ENCODE results near the gene ANKRD31. TPM values are rescaled to one million over a fixed set of nuclear protein-coding genes. Genes with fewer than 3 reads are reported as not detected.
"Not testable (repeated sequence)": the region's sequence is repeated elsewhere in the genome, so short reads cannot be mapped to it uniquely, and the experiment has no call there.

ANKRD31 gene
- 0.13 TPM for total RNA-seq
- long read RNA-seq, partial matches to known transcripts: 0 of 1 reads
- long read RNA-seq, other reads (novel, unspliced or antisense): 1 of 1 reads

- DNase-seq (ENCODE audit: low spot score): peak; percentile 95
These were observed at the start of gene ANKRD31 for GRCh38 chr5:75236322-75237316. Gene ANKRD31 (minus strand): TSS chr5:75236878. CDS start chr5:75236686, 192 bp downstream.

GRCh38 chr5:75286211-75286773, 49.6 kb upstream of the ANKRD31 start:
- DNase-seq (ENCODE audit: low spot score): no peak

- no peak for DNase-seq (ENCODE audit: low spot score)
These were observed 45.9 kb upstream of the ANKRD31 start for GRCh38 chr5:75282581-75282980.

GRCh38 chr5:75281716-75282465, 45.2 kb upstream of the ANKRD31 start:
- DNase-seq (ENCODE audit: low spot score): no peak

GRCh38 chr5:75279321-75279720, 42.6 kb upstream of the ANKRD31 start:
- no peak for DNase-seq (ENCODE audit: low spot score)

- DNase-seq (ENCODE audit: low spot score): no peak
These were observed 40.8 kb upstream of the ANKRD31 start for GRCh38 chr5:75277463-75277862.

GRCh38 chr5:75275756-75276155, 39.1 kb upstream of the ANKRD31 start:
- no peak for DNase-seq (ENCODE audit: low spot score)

- no peak for DNase-seq (ENCODE audit: low spot score)
These were observed 38.5 kb upstream of the ANKRD31 start for GRCh38 chr5:75275147-75275546.

- DNase-seq (ENCODE audit: low spot score): no peak
These were observed 37.8 kb upstream of the ANKRD31 start for GRCh38 chr5:75274486-75274885.

- not testable (repeated sequence) for DNase-seq (ENCODE audit: low spot score)
These were observed 33.9 kb upstream of the ANKRD31 start for GRCh38 chr5:75270605-75271004.

GRCh38 chr5:75265731-75266130, 29.1 kb upstream of the ANKRD31 start:
- no peak for DNase-seq (ENCODE audit: low spot score)

- DNase-seq (ENCODE audit: low spot score): no peak
These were observed 25.6 kb upstream of the ANKRD31 start for GRCh38 chr5:75262271-75262670.

- DNase-seq (ENCODE audit: low spot score): no peak
These were observed 24.0 kb upstream of the ANKRD31 start for GRCh38 chr5:75260708-75261107.

- not testable (repeated sequence) for DNase-seq (ENCODE audit: low spot score)
These were observed 13.8 kb upstream of the ANKRD31 start for GRCh38 chr5:75250452-75250851.

- DNase-seq (ENCODE audit: low spot score): no peak
These were observed 8.3 kb upstream of the ANKRD31 start for GRCh38 chr5:75245023-75245422.

- no peak for DNase-seq (ENCODE audit: low spot score)
These were observed 6.8 kb upstream of the ANKRD31 start for GRCh38 chr5:75243510-75243909.

- DNase-seq (ENCODE audit: low spot score): no peak
These were observed 6.4 kb upstream of the ANKRD31 start for GRCh38 chr5:75243100-75243499.

- no peak for DNase-seq (ENCODE audit: low spot score)
These were observed 5.4 kb upstream of the ANKRD31 start for GRCh38 chr5:75242067-75242466.

GRCh38 chr5:75239681-75240080, 3.0 kb upstream of the ANKRD31 start:
- DNase-seq (ENCODE audit: low spot score): no peak

GRCh38 chr5:75235711-75236110, 967 bp downstream of the ANKRD31 start:
- DNase-seq (ENCODE audit: low spot score): no peak

GRCh38 chr5:75234251-75234650, 2.4 kb downstream of the ANKRD31 start:
- DNase-seq (ENCODE audit: low spot score): no peak

- no peak for DNase-seq (ENCODE audit: low spot score)
These were observed 9.8 kb downstream of the ANKRD31 start for GRCh38 chr5:75226916-75227315.
